H1 (cell line): ENCODE data around the gene PIMREG. TPM values are rescaled to one million over a fixed set of nuclear protein-coding genes. Genes with fewer than 3 reads are reported as not detected.

Source experiments
- polyA plus RNA-seq, 7 experiments: library from polyadenylated mRNA; depleted of rRNA in 3 of 7; stranded (reverse) in 5 of 7; unstranded in 2 of 7; fragments of >200 nt in 5 of 7; fragments of 200-250 nt in 2 of 7; gene quantifications; 1 replicate in 5 of 7; 2 replicates in 1 of 7; 4 replicates in 1 of 7; pipeline versions ENCODE4 v1.2.1 to v1.2.3, GENCODE V29; 2011 to 2013; ENCODE audit warnings: missing spikeins in 2 of 7, mixed read lengths in 2 of 7
- total RNA-seq: library from RNA; stranded (reverse); fragmentation: NEBNext Ultra II Directional; extraction: Animal tissue kit (Norgen Biotek cat#: 25700); gene quantifications from 2 replicates; pipeline ENCODE4 v1.2.1, GENCODE V29; 2021
- TF ChIP-seq, protein P1 (sequence below): IDR thresholded peaks from 2 replicates; pipeline ENCODE4 v1.6.1; 2011; ENCODE audit warnings: low read depth, mild to moderate bottlenecking, low read length; ENCODE audit not compliant: insufficient read depth
- TF ChIP-seq, protein P2 (sequence below): IDR thresholded peaks from 2 replicates; pipeline ENCODE4 v1.6.1; 2012; ENCODE audit warnings: inconsistent platforms

The PIMREG gene
- total and polyA plus RNA-seq, 2 of the 8 experiments (the other 6 are each of a cell fraction or from before 2014, with no cell fraction given) = 133 to 148 TPM

DNA sequence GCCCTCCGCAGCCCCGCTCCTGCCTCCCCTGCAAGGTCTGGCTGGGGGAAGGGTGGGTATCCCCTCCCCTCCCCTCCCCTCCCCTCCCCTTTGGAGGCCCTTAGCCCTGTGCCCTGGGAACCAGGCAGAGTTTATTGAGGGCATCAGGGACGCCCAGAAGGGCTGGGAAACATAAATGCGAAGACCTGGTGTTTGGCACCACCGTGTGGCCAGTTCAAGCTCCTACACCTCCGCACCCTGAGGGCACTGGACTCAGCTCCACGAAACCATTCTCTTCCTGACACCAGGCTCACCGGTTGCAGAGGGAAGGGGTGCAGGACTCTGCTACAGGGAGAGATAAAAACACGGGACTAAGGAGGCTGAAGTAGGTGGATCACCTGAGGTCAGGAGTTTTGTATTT lies 8.3 kb upstream of the PIMREG start (continued):
- TF ChIP-seq, protein P1, sequence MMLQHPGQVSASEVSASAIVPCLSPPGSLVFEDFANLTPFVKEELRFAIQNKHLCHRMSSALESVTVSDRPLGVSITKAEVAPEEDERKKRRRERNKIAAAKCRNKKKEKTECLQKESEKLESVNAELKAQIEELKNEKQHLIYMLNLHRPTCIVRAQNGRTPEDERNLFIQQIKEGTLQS = no peak
- TF ChIP-seq, protein P2, sequence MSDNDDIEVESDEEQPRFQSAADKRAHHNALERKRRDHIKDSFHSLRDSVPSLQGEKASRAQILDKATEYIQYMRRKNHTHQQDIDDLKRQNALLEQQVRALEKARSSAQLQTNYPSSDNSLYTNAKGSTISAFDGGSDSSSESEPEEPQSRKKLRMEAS = no peak
- TF ChIP-seq, all 59 proteins: peak for 2
